ENCODE measurements around the gene PRR12. TPM values are rescaled to one million over a fixed set of nuclear protein-coding genes. Genes with fewer than 3 reads are reported as not detected.

Gene PRR12
- total and polyA plus RNA-seq, 2 donors from 2014 or later: 4.9 to 27.4 TPM

DNA sequence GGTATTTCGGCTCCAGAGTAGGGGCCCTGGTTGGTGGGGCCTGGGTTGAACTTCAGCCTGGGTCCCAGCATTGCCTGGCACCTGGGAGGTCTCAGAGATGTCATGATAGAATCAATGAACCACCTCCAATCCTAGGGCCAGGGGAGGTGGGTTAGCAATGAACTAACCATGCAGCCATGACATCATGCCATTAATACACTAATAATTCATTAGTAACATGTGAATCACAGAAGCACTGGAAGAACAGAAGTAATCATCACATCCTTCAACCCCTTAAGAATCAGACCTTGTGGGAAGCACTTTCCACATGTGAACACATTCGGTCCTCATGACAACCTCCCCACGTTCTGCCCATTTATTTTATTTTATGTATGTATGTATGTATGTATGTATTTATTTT lies 17.6 kb upstream of the PRR12 start:
- no peak for FAIRE-seq

DNA sequence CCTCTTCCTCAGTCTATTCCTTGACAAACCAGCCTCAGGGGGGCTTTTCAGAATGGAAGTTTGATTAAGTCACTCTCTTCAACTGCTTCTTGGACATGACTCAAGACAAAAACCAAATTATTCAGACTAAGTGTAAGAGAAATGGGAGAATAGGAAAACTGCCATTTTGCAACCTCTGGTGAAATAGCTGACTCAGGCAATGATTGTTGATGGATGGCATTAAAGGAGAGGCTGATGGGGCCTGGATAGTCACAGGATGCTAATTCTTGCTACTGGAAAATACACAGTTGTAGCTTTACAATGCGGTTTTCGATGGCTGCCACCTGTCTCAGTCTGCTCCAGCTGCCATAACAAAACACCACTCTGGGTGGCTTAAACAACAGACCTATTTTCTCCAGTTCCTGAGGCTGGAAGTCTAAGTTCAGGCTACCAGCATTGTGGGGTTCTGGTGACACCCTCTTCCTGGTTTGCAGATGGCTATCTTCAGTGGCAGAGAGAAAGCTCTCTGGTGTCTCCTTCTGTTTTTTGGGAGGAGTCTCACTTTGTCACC lies 16.7 kb upstream of the PRR12 start:
- FAIRE-seq (no peak), DNase-seq (no peak)
- no peak overlapping the region for H3K27ac ChIP-seq (ENCODE audit: low read depth in 2 of 2, low read length in 2 of 2)
- intact Hi-C loops (cut with DNase I): no loop called here
- no peak overlapping the region for H3K4me3 ChIP-seq (ENCODE audit: low read length in 3 of 3)
- H3K9me3 ChIP-seq (ENCODE audit: control insufficient read depth in 2 of 3, insufficient read depth in 1 of 3, low read length in 3 of 3): no peaks in the 10 kb centered on the region
- TF ChIP-seq, protein P1, sequence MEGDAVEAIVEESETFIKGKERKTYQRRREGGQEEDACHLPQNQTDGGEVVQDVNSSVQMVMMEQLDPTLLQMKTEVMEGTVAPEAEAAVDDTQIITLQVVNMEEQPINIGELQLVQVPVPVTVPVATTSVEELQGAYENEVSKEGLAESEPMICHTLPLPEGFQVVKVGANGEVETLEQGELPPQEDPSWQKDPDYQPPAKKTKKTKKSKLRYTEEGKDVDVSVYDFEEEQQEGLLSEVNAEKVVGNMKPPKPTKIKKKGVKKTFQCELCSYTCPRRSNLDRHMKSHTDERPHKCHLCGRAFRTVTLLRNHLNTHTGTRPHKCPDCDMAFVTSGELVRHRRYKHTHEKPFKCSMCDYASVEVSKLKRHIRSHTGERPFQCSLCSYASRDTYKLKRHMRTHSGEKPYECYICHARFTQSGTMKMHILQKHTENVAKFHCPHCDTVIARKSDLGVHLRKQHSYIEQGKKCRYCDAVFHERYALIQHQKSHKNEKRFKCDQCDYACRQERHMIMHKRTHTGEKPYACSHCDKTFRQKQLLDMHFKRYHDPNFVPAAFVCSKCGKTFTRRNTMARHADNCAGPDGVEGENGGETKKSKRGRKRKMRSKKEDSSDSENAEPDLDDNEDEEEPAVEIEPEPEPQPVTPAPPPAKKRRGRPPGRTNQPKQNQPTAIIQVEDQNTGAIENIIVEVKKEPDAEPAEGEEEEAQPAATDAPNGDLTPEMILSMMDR (IDR thresholded peaks at IDR 0.05; ENCODE audit: borderline replicate concordance, extremely low read depth, insufficient read depth): no peak
- H3K36me3 ChIP-seq (ENCODE audit: control insufficient read depth in 2 of 3, insufficient read depth in 3 of 3, low read length in 3 of 3): peaks cover 0 to 11% (median 3%) of the 10 kb centered on the region in 3 donors
- no peak overlapping the region for H3K9ac ChIP-seq (ENCODE audit: low read length in 3 of 3)
- H3K4me1 ChIP-seq (ENCODE audit: control insufficient read depth in 2 of 3, insufficient read depth in 2 of 3, low read depth in 1 of 3, low read length in 3 of 3): peaks cover 0 to 9% (median 7%) of the 10 kb centered on the region in 3 donors
- H3K27me3 ChIP-seq (ENCODE audit: control insufficient read depth, insufficient read depth, low read length): no peaks in the 10 kb centered on the region

More for the DNA sequence above, 17.6 kb upstream of the PRR12 start:
- H3K9me3 ChIP-seq (ENCODE audit: control insufficient read depth in 2 of 3, insufficient read depth in 1 of 3, low read length in 3 of 3): no peaks in the 10 kb centered on the region
- peaks cover 0 to 11% (median 3%) of the 10 kb centered on the region in 3 donors for H3K36me3 ChIP-seq (ENCODE audit: control insufficient read depth in 2 of 3, insufficient read depth in 3 of 3, low read length in 3 of 3)
- peaks cover 0 to 6% (median 4%) of the 10 kb centered on the region in 3 donors for H3K4me1 ChIP-seq (ENCODE audit: control insufficient read depth in 2 of 3, insufficient read depth in 2 of 3, low read depth in 1 of 3, low read length in 3 of 3)
- no peak overlapping the region for H3K9ac ChIP-seq (ENCODE audit: low read length in 3 of 3)
- H3K4me3 ChIP-seq (ENCODE audit: low read length in 3 of 3): no peak overlapping the region
- no peaks in the 10 kb centered on the region for H3K27me3 ChIP-seq (ENCODE audit: control insufficient read depth, insufficient read depth, low read length)
- H3K27ac ChIP-seq (ENCODE audit: low read depth in 2 of 2, low read length in 2 of 2): no peak overlapping the region
- DNase-seq: no peak
- TF ChIP-seq, protein P1 (IDR thresholded peaks at IDR 0.05; ENCODE audit: borderline replicate concordance, extremely low read depth, insufficient read depth): no peak
- intact Hi-C loops (cut with DNase I): no loop called here

DNA sequence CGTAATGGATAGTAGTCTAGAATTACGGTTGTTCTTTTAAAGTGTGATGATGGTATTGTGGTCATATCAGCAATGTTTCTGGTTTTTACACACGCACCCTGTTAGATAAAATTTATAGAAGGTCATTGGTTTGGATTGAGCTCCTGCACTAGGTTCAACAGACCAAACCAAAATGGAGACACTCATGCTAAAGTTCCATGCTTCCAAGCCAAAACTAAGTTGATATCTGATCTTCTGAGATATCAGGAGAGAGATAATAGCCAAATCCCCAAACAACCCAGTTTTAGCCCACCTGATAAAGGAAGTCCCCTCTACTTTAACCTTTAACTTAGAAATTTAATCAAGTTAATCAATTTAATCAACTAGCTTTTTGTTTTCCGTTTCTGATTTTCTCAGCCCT lies 11.8 kb upstream of the PRR12 start:
- no peaks in the 10 kb centered on the region for H3K27me3 ChIP-seq (ENCODE audit: control insufficient read depth, insufficient read depth, low read length)
- H3K4me3 ChIP-seq (ENCODE audit: low read length in 3 of 3): peak overlapping the region in 1 of 3 donors; percentile 97
- FAIRE-seq: no peak

More for the DNA sequence above, 11.8 kb upstream of the PRR12 start:
- Histone ChIP-seq H3K4me1 (ENCODE audit: control insufficient read depth in 2 of 3, insufficient read depth in 2 of 3, low read depth in 1 of 3, low read length in 3 of 3) (peaks cover 0 to 5% (median 4%) of the 10 kb centered on the region in 3 donors), H3K9ac (ENCODE audit: low read length in 3 of 3) (peak overlapping the region in 1 of 3 donors; percentile 35), H3K9me3 (ENCODE audit: control insufficient read depth in 2 of 3, insufficient read depth in 1 of 3, low read length in 3 of 3) (no peaks in the 10 kb centered on the region), H3K36me3 (ENCODE audit: control insufficient read depth in 2 of 3, insufficient read depth in 3 of 3, low read length in 3 of 3) (peaks cover 0 to 9% (median 3%) of the 10 kb centered on the region in 3 donors), H3K27ac (ENCODE audit: low read depth in 2 of 2, low read length in 2 of 2) (no peak overlapping the region)
- intact Hi-C loops (cut with DNase I): no loop called here
- TF ChIP-seq, protein P1 (IDR thresholded peaks at IDR 0.05; ENCODE audit: borderline replicate concordance, extremely low read depth, insufficient read depth): no peak
- no peak for DNase-seq
